ENCODE measurements around the gene GUCY1B1.

GRCh38 chr4:155837203-155837796, 78.5 kb downstream of the GUCY1B1 start:
- no peak for TF ChIP-seq CTCF (IDR thresholded peaks at IDR 0.05; ENCODE audit: low read depth, low read length)
- TF ChIP-seq POLR2A (IDR thresholded peaks at IDR 0.05; ENCODE audit: extremely low read depth, insufficient read length), result no peak
- TF ChIP-seq MYC (IDR thresholded peaks at IDR 0.05; ENCODE audit: low read depth, low read length), result no peak
- TF ChIP-seq MAX (IDR thresholded peaks at IDR 0.05; ENCODE audit: low read depth, low read length), result no peak
